ENCODE measurements around the gene ASCC3.
"Not testable (repeated sequence)": the region's sequence is repeated elsewhere in the genome, so short reads cannot be mapped to it uniquely, and the experiment has no call there.

ASCC3 gene

GRCh38 chr6:100768816-100769351, 112.2 kb downstream of the ASCC3 start:
- no peak overlapping the region for H3K4me2 ChIP-seq (ENCODE audit: low read depth, low read length, poor library complexity, severe bottlenecking)
- no peaks in the 10 kb centered on the region for H4K20me1 ChIP-seq (ENCODE audit: insufficient read depth, low read length, poor library complexity, severe bottlenecking)
- peaks cover 4% of the 10 kb centered on the region; the same call in 1 of the 2 replicates for H3K9me3 ChIP-seq (ENCODE audit: insufficient read depth, low read depth, low read length)
- no peaks in the 10 kb centered on the region for H3K4me1 ChIP-seq (ENCODE audit: insufficient read depth, low read length, poor library complexity, severe bottlenecking)
- H3K4me3 ChIP-seq (ENCODE audit: low read length, poor library complexity, severe bottlenecking) = no peak overlapping the region
- peaks cover 31% of the 10 kb centered on the region for H3K36me3 ChIP-seq (ENCODE audit: insufficient read depth, low read length)
- H3K9me2 ChIP-seq (replicated peaks; ENCODE audit: low read depth, low read length) = no peaks in the 10 kb centered on the region
- H2AFZ ChIP-seq (ENCODE audit: low read length) = no peak overlapping the region
- no peak for TF ChIP-seq CTCF (conservative IDR thresholded peaks at IDR 0.05; ENCODE audit: low read length)
- no peak for TF ChIP-seq EZH2phosphoT487 (IDR thresholded peaks at IDR 0.05; ENCODE audit: borderline replicate concordance)
- no peaks in the 10 kb centered on the region for H3F3A ChIP-seq (ENCODE audit: low read depth)
- no peak overlapping the region for H3K9ac ChIP-seq (ENCODE audit: low read depth, low read length, poor library complexity, severe bottlenecking)
- no peaks in the 10 kb centered on the region for H3K27me3 ChIP-seq (ENCODE audit: insufficient read depth, low read length, poor library complexity, severe bottlenecking)
- no peaks in the 10 kb centered on the region for H3K79me2 ChIP-seq (ENCODE audit: insufficient read depth, low read length)

DNA sequence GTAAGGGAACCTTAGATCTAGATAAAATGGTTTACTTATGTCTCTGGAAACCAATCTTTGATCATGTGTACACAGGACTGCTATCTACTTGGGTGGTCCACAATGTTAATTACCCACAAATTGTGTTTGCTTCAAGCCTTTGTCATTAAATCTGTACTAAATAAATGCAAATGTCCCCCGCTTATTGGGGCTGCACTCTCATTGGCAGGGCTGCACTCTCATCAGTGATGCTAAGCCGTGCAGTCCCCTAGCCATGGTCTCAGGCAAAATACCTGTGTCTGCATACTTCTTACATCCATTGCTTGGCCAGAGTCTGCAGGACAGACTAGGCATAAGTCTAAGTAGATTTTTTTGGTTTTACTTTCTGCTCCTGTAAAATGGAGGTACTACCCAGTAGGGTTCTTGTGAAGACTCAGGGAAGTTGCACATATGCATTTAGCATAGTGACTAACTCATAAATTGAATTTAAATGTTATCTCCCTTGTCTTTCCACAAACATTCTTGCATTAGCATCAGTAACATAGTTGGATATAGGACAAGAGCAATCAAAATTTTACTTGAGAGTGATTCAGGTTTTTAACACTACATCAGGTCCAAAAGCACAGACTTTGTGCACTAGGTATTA, 117.4 kb downstream of the ASCC3 start:
- Histone ChIP-seq H4K20me1 (ENCODE audit: insufficient read depth, low read length, poor library complexity, severe bottlenecking) (no peaks in the 10 kb centered on the region), H3K9ac (ENCODE audit: low read depth, low read length, poor library complexity, severe bottlenecking) (no peak overlapping the region), H3K9me3 (ENCODE audit: insufficient read depth, low read depth, low read length) (peaks cover 9% of the 10 kb centered on the region; the same call in 1 of the 2 replicates), H3K79me2 (ENCODE audit: insufficient read depth, low read length) (no peaks in the 10 kb centered on the region), H3K4me1 (ENCODE audit: insufficient read depth, low read length, poor library complexity, severe bottlenecking) (no peaks in the 10 kb centered on the region), H3K36me3 (ENCODE audit: insufficient read depth, low read length) (peaks cover 46% of the 10 kb centered on the region), H3F3A (ENCODE audit: low read depth) (no peaks in the 10 kb centered on the region), H3K27me3 (ENCODE audit: insufficient read depth, low read length, poor library complexity, severe bottlenecking) (no peaks in the 10 kb centered on the region), H3K4me3 (ENCODE audit: low read length, poor library complexity, severe bottlenecking) (no peak overlapping the region), H2AFZ (ENCODE audit: low read length) (no peak overlapping the region), H3K4me2 (ENCODE audit: low read depth, low read length, poor library complexity, severe bottlenecking) (no peak overlapping the region), H3K9me2 (replicated peaks; ENCODE audit: low read depth, low read length) (no peaks in the 10 kb centered on the region)
- TF ChIP-seq EZH2phosphoT487 (IDR thresholded peaks at IDR 0.05; ENCODE audit: borderline replicate concordance) (no peak), CTCF (conservative IDR thresholded peaks at IDR 0.05; ENCODE audit: low read length) (no peak)

DNA sequence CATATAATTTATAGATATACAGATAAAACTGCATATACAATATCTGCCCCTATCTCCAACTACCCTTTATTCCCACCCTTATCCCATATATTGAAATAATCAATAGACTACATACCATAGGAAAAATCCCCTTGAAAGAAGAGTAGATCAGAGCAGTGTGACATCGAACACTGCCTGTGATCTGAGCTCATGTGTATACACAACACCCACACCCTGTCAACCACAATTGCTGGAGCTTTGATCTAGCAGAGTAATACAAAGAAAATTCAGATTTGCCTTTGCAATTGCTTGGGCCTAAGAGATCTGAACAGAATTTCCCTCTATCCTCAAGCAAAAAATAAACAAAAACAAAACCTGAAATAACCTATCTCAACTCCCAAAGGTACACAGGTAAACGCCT, 119.3 kb downstream of the ASCC3 start:
- H3K4me2 ChIP-seq (ENCODE audit: low read depth, low read length, poor library complexity, severe bottlenecking) = no peak overlapping the region
- H3K36me3 ChIP-seq (ENCODE audit: insufficient read depth, low read length) = peaks cover 43% of the 10 kb centered on the region

GRCh38 chr6:100758386-100758785, 122.7 kb downstream of the ASCC3 start:
- not testable (repeated sequence) for H2AFZ ChIP-seq (ENCODE audit: low read length); H4K20me1 ChIP-seq (ENCODE audit: insufficient read depth, low read length, poor library complexity, severe bottlenecking); H3F3A ChIP-seq (ENCODE audit: low read depth); H3K4me3 ChIP-seq (ENCODE audit: low read length, poor library complexity, severe bottlenecking); H3K4me2 ChIP-seq (ENCODE audit: low read depth, low read length, poor library complexity, severe bottlenecking); H3K9me2 ChIP-seq (replicated peaks; ENCODE audit: low read depth, low read length); H3K4me1 ChIP-seq (ENCODE audit: insufficient read depth, low read length, poor library complexity, severe bottlenecking); H3K9me3 ChIP-seq (ENCODE audit: insufficient read depth, low read depth, low read length); H3K79me2 ChIP-seq (ENCODE audit: insufficient read depth, low read length); H3K27me3 ChIP-seq (ENCODE audit: insufficient read depth, low read length, poor library complexity, severe bottlenecking); H3K9ac ChIP-seq (ENCODE audit: low read depth, low read length, poor library complexity, severe bottlenecking)
- peaks cover 12% of the 10 kb centered on the region; the same call in 1 of the 2 replicates for H3K36me3 ChIP-seq (ENCODE audit: insufficient read depth, low read length)

More for the DNA sequence above, 119.3 kb downstream of the ASCC3 start:
- H4K20me1 ChIP-seq (ENCODE audit: insufficient read depth, low read length, poor library complexity, severe bottlenecking) = no peaks in the 10 kb centered on the region
- H3K4me1 ChIP-seq (ENCODE audit: insufficient read depth, low read length, poor library complexity, severe bottlenecking) = no peaks in the 10 kb centered on the region
- no peaks in the 10 kb centered on the region for H3K79me2 ChIP-seq (ENCODE audit: insufficient read depth, low read length)
- H3K4me3 ChIP-seq (ENCODE audit: low read length, poor library complexity, severe bottlenecking) = no peak overlapping the region
- H3K9me3 ChIP-seq (ENCODE audit: insufficient read depth, low read depth, low read length) = peaks cover 9% of the 10 kb centered on the region; the same call in 1 of the 2 replicates
- H3K9me2 ChIP-seq (replicated peaks; ENCODE audit: low read depth, low read length) = no peaks in the 10 kb centered on the region
- H3K27me3 ChIP-seq (ENCODE audit: insufficient read depth, low read length, poor library complexity, severe bottlenecking) = no peaks in the 10 kb centered on the region
- no peak for TF ChIP-seq CTCF (conservative IDR thresholded peaks at IDR 0.05; ENCODE audit: low read length)
- no peak for TF ChIP-seq EZH2phosphoT487 (IDR thresholded peaks at IDR 0.05; ENCODE audit: borderline replicate concordance)
- no peaks in the 10 kb centered on the region for H3F3A ChIP-seq (ENCODE audit: low read depth)
- H2AFZ ChIP-seq (ENCODE audit: low read length) = no peak overlapping the region
- no peak overlapping the region for H3K9ac ChIP-seq (ENCODE audit: low read depth, low read length, poor library complexity, severe bottlenecking)

Measured in Loucy (cell line).